ENCODE results near the gene NIBAN1. TPM values are rescaled to one million over a fixed set of nuclear protein-coding genes. Genes with fewer than 3 reads are reported as not detected.

NIBAN1 gene
- polyA plus RNA-seq, 1 donor from 2014 or later: 0.09 TPM

DNA sequence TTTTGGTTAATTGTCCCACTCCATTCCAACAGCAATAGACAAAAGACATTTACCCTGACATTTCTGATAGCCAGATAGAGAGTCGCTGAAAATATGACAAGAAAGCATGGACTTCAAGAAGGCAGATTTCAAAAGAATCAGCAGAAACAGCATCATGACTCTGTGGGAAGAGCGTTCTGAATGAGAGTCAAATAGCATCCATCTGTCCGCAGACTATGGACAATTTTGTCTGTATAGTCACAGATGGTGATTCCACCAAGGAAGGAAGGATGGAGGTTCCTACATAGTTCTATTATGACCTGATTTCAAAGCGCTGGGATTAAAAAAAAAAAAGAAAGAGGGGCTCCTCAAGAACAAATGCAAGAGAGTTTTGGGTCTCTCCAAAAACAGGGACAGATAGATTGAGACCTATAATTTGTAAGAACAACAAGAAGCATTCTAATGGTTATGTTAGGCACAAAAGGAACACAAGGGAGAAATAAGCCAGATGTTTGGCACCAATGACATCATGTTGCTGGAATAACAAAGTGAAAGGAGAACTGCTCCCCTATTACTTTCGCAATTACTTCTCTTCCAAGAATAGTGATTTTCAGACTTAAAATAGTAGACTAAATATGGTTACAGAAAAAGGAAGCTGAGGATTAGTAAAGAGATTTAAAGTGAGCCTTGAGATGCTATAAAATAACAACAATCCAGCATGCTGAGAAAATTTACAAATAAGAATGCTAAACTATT lies 28.5 kb downstream of the NIBAN1 start:
- H3K9ac ChIP-seq (ENCODE audit: low read length): no peak overlapping the region
- peaks cover 1% of the 10 kb centered on the region for H3K9me3 ChIP-seq (ENCODE audit: low read length)
- H3K27ac ChIP-seq (ENCODE audit: low read length): no peak overlapping the region
- H2AFZ ChIP-seq (ENCODE audit: low read depth, low read length): no peak overlapping the region
- H3F3A ChIP-seq (ENCODE audit: insufficient read depth, low read length, poor library complexity, severe bottlenecking): no peaks in the 10 kb centered on the region
- no peak overlapping the region for H3K4me3 ChIP-seq (ENCODE audit: low read length)
- no peaks in the 10 kb centered on the region for H3K9me2 ChIP-seq (ENCODE audit: insufficient read depth, low read length)
- no peaks in the 10 kb centered on the region for H3K79me2 ChIP-seq (replicated peaks; ENCODE audit: insufficient read depth, low read length)
- no peaks in the 10 kb centered on the region for H3K36me3 ChIP-seq (ENCODE audit: insufficient read depth, low read length)
- no peaks in the 10 kb centered on the region for H3K27me3 ChIP-seq (ENCODE audit: insufficient read depth, low read depth, low read length)
- H4K20me1 ChIP-seq (ENCODE audit: insufficient read depth): no peaks in the 10 kb centered on the region
- TF ChIP-seq EZH2 (IDR thresholded peaks at IDR 0.05; ENCODE audit: borderline replicate concordance, insufficient read depth, low read length, poor library complexity, severe bottlenecking): no peak
- no peak for TF ChIP-seq REST (IDR thresholded peaks at IDR 0.05; ENCODE audit: borderline replicate concordance)
- TF ChIP-seq POLR2AphosphoS5 (IDR thresholded peaks at IDR 0.05): no peak
- TF ChIP-seq TAF1 (IDR thresholded peaks at IDR 0.05; ENCODE audit: low read depth): no peak
- no peak for TF ChIP-seq EP300 (conservative IDR thresholded peaks at IDR 0.05; ENCODE audit: poor library complexity, severe bottlenecking)
- TF ChIP-seq SMC3 (conservative IDR thresholded peaks at IDR 0.05; ENCODE audit: poor library complexity): no peak
- no peak for TF ChIP-seq RAD21 (conservative IDR thresholded peaks at IDR 0.05)
- TF ChIP-seq CTCF (IDR thresholded peaks at IDR 0.05; ENCODE audit: poor library complexity, severe bottlenecking): no peak
- no peak for TF ChIP-seq MXI1 (conservative IDR thresholded peaks at IDR 0.05; ENCODE audit: poor library complexity, severe bottlenecking)
- no peak overlapping the region for H3K4me2 ChIP-seq (ENCODE audit: low read length)

DNA sequence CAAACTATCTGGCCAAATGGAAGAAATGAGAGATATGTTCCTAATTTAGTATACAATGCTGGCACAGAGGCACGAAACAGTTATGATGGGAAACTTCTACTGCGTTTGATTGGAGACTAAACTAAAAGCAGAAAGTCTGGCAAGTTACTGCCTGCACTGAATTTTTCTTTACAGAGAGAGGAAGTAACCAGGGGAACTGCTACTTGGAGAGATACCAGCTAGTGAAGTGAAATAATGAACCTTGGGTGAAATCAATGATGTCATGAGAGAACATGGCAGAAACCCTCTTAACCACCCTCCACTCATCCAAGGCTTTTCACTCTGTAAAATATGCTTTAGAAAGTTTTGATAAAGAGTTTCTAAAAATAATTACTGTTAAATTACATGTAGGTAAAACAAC lies 29.3 kb downstream of the NIBAN1 start:
- Histone ChIP-seq H3K36me3 (ENCODE audit: insufficient read depth, low read length) (no peaks in the 10 kb centered on the region), H3K4me3 (ENCODE audit: low read length) (no peak overlapping the region), H3K9me3 (ENCODE audit: low read length) (peaks cover 3% of the 10 kb centered on the region), H3K9me2 (ENCODE audit: insufficient read depth, low read length) (no peaks in the 10 kb centered on the region), H3K9ac (ENCODE audit: low read length) (no peak overlapping the region), H3K79me2 (replicated peaks; ENCODE audit: insufficient read depth, low read length) (no peaks in the 10 kb centered on the region), H3K27me3 (ENCODE audit: insufficient read depth, low read depth, low read length) (no peaks in the 10 kb centered on the region), H3K4me2 (ENCODE audit: low read length) (no peak overlapping the region), H3K27ac (ENCODE audit: low read length) (no peak overlapping the region), H3F3A (ENCODE audit: insufficient read depth, low read length, poor library complexity, severe bottlenecking) (no peaks in the 10 kb centered on the region), H4K20me1 (ENCODE audit: insufficient read depth) (no peaks in the 10 kb centered on the region), H2AFZ (ENCODE audit: low read depth, low read length) (no peak overlapping the region)
- TF ChIP-seq MXI1 (conservative IDR thresholded peaks at IDR 0.05; ENCODE audit: poor library complexity, severe bottlenecking) (no peak), EZH2 (IDR thresholded peaks at IDR 0.05; ENCODE audit: borderline replicate concordance, insufficient read depth, low read length, poor library complexity, severe bottlenecking) (no peak), REST (IDR thresholded peaks at IDR 0.05; ENCODE audit: borderline replicate concordance) (no peak), SMC3 (conservative IDR thresholded peaks at IDR 0.05; ENCODE audit: poor library complexity) (no peak), TAF1 (IDR thresholded peaks at IDR 0.05; ENCODE audit: low read depth) (no peak), RAD21 (conservative IDR thresholded peaks at IDR 0.05) (no peak), CTCF (IDR thresholded peaks at IDR 0.05; ENCODE audit: poor library complexity, severe bottlenecking) (no peak), POLR2AphosphoS5 (IDR thresholded peaks at IDR 0.05) (no peak), EP300 (conservative IDR thresholded peaks at IDR 0.05; ENCODE audit: poor library complexity, severe bottlenecking) (no peak)

Measured in neural cell (in vitro differentiated cells).